Measurements from ENCODE around the gene SAMD10.
"Not testable (repeated sequence)": the region's sequence is repeated elsewhere in the genome, so short reads cannot be mapped to it uniquely, and the experiment has no call there.

SAMD10 gene

DNA sequence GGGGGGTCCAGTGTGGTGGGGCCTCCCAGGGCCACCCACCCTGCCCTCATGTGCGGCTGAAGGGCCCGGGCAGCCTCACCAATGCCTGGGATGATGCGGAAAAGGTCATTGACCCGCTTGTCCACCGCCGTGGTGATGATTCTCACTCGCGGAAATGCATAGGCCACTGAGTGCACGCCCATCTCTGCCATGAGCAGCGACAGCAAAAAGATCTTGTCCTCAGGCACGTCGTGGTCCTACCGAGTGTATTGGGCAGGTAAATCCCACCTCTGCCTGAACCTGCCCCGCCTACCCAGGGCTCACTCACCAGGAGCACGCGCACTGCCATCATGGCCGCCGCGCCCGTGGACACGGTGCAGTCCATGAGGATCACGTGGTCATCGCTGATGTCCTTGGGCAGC, 39.4 kb downstream of the SAMD10 start:
- DNase-seq = no peak

DNA sequence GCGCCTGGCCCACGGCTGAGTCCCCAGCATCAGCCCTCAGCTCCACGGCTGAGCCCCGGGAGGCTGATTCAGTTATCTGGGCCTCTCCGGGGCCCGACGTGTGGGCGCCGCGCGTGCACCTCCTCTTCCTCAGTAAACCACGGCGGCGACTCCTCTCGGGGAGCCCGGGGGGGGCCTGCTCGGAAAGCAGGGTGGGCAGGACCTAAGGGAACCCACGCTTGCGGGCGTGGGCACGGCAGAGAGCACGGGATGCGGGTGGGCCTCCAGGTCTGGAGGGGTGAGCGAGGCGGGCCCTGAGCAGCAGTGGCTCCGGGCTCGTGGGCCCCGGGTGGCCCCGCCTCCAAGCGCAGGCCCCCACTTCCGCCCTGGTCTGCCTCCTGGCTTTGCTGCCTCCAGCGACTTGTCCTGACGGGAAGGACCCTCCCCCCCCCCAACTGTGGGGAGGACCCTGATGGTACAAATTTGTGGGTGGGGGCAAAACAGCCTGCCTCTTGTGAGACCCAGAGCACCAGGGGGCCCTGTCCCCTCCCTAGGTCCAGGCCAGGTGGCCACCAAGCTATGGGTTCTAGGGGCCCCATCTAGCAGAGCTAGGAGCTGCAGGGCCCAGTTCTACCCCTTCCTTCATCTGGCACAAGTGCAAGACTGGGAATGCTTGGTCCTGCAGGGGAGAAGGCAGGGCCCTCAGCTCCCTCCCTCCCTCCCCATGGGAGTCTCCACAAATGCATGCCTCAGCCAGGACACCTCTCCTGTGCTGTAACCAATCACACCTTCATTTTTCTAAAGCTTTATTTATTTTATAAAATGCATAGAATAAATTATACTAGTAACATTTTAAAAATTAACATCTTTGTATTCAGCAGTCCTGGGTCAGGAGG, 40.1 kb downstream of the SAMD10 start:
- no peak for DNase-seq

- no peak for DNase-seq
These were observed 41.8 kb downstream of the SAMD10 start for GRCh38 chr20:63937596-63937995.

DNA sequence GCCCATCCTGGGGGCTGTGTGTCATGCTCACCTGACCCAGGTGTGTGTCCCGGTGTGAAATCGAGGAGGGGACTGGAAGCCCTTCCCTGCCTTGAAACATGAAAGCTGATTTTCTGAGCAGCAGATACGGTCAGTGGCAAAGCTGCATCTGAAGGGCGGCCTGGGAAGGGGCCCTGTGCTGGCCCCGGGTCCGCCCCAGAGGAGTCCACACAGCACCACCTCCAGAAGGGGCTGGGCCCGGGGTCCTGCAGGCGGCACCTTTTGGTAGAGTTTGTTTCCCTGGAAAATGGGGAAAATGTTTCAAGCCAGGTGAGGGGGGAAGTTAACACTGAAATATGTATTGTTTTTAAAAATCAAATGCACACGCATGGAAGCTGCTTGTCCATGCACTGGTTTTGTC, 44.0 kb downstream of the SAMD10 start:
- no peak for DNase-seq

- DNase-seq = no peak
These were observed 45.0 kb downstream of the SAMD10 start for GRCh38 chr20:63934271-63935068.

- DNase-seq = no peak
These were observed 45.8 kb downstream of the SAMD10 start for GRCh38 chr20:63933646-63934045.

DNA sequence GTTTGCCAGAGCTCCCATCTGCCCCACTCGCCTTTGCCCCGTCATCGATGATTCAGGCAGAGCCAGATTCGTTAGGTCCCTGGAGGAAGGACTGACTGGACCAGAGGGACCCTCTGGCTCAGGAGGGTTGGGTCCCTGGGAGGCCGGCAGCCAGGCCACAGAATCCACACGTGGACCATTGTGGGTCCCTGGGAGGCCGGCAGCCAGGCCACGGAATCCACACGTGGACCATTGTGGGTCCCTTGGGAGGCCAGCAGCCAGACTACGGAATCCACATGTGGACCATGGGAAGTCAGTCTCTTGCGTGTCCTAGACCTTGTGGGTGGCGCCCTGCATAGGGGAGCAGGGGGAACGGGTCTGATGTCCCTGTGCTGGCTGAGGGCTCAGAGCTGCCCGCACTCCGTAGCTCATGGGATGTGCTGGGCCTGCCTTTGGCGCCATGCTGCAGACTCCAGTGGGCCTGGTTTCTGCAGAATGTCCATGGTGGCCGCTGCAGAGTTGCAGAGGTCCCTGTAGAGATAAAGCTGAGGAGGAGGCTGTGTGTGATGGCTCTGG, 46.8 kb downstream of the SAMD10 start:
- no peak for DNase-seq

- DNase-seq = no peak
These were observed 47.7 kb downstream of the SAMD10 start for GRCh38 chr20:63931735-63932134.

- no peak for DNase-seq
These were observed 48.4 kb downstream of the SAMD10 start for GRCh38 chr20:63930971-63931553.

- not testable (repeated sequence) for DNase-seq
These were observed 50.0 kb downstream of the SAMD10 start for GRCh38 chr20:63929473-63929883.

GRCh38 chr20:63929071-63929470, 50.4 kb downstream of the SAMD10 start:
- DNase-seq = no peak

DNA sequence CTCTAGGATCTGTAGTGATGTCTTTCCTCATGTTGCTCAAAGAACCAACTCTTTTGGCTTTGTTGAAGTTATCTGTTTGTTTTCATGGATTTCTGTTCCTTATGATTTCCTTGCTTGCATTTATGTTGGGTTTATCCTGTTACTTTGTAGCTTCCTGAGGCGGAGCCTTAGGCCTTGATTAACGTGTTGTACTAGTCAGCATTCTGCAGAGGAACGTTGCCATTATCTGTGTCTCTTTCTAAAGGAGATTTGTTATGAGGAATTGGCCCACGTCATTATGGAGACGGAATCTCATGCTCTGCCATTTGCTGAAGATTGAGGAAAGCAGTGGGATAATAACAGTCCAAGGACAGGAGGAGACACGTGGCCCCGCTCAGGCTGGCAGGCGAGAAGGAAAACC, 53.1 kb downstream of the SAMD10 start:
- DNase-seq = no peak

GRCh38 chr20:63924241-63924640, 55.2 kb downstream of the SAMD10 start:
- no peak for DNase-seq

All from CD4-positive, alpha-beta T cell treated with Interleukin-4 for 4 hours (primary cell).